ENCODE measurements around the gene NEK7. TPM values are rescaled to one million over a fixed set of nuclear protein-coding genes. Genes with fewer than 3 reads are reported as not detected.

NEK7 gene
- total RNA-seq, 1 experiment from 2014 or later: 25.2 TPM

DNA sequence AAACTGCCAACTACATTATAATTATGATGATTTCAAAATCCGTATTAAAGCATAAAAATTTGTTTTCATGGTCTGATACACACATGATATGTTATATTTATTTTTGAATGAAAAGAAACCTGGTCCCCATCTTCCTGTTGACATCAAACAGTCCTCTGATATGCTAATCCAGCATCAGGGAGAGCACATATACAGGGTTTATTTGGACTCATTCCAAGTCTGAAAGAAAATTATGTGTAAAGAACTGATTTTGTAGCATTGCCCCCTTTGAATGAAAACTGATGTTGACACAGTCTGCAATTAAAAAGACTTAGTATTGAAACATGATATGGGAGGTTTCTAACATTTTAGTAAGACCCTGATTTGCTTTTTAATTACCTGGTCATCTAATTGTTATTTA, 119.4 kb downstream of the NEK7 start:
- Histone ChIP-seq H3K4me3 (ENCODE audit: low read length) (no peak overlapping the region), H3K79me2 (ENCODE audit: low read length) (0 out of 2 replicates have a peak, but pooled peaks cover 4% of the 10 kb centered on the region), H4K20me1 (ENCODE audit: low read length) (no peaks in the 10 kb centered on the region), H3F3A (ENCODE audit: low read length, unreplicated experiment) (no peaks in the 10 kb centered on the region), H3K9me2 (replicated peaks; ENCODE audit: low read length) (no peaks in the 10 kb centered on the region), H3K4me2 (ENCODE audit: low read length) (no peak overlapping the region), H3K27me3 (ENCODE audit: low read length) (no peaks in the 10 kb centered on the region), H3K9me3 (ENCODE audit: low read length) (no peaks in the 10 kb centered on the region), H3K9ac (ENCODE audit: low read length) (no peak overlapping the region), H3K27ac (ENCODE audit: low read length) (no peak overlapping the region), H3K4me1 (ENCODE audit: insufficient read depth, low read length) (0 out of 2 replicates have a peak, but pooled peaks cover 6% of the 10 kb centered on the region), H2AFZ (ENCODE audit: low read length) (no peak overlapping the region), H3K36me3 (ENCODE audit: low read depth, low read length) (no peaks in the 10 kb centered on the region)
- ChIA-PET CTCF (no interaction called here), POLR2A (ENCODE audit: unreplicated experiment) (no interaction called here)
- no peak for DNase-seq
- intact Hi-C loops (cut with micrococcal nuclease): no loop called here
- BruUV-seq (replicated peaks): no TSS peak
- ATAC-seq: no peak
- TF ChIP-seq, protein P1, sequence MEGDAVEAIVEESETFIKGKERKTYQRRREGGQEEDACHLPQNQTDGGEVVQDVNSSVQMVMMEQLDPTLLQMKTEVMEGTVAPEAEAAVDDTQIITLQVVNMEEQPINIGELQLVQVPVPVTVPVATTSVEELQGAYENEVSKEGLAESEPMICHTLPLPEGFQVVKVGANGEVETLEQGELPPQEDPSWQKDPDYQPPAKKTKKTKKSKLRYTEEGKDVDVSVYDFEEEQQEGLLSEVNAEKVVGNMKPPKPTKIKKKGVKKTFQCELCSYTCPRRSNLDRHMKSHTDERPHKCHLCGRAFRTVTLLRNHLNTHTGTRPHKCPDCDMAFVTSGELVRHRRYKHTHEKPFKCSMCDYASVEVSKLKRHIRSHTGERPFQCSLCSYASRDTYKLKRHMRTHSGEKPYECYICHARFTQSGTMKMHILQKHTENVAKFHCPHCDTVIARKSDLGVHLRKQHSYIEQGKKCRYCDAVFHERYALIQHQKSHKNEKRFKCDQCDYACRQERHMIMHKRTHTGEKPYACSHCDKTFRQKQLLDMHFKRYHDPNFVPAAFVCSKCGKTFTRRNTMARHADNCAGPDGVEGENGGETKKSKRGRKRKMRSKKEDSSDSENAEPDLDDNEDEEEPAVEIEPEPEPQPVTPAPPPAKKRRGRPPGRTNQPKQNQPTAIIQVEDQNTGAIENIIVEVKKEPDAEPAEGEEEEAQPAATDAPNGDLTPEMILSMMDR (conservative IDR thresholded peaks at IDR 0.05; ENCODE audit: low read depth, low read length): no peak
- TF ChIP-seq EZH2 (IDR thresholded peaks at IDR 0.05; ENCODE audit: low read length, unreplicated experiment): no peak
- no peak for TF ChIP-seq EZH2phosphoT487 (IDR thresholded peaks at IDR 0.05; ENCODE audit: borderline replicate concordance, low read length)

- Histone ChIP-seq H3K9ac (ENCODE audit: low read length) (no peak overlapping the region), H3K9me2 (replicated peaks; ENCODE audit: low read length) (no peaks in the 10 kb centered on the region), H4K20me1 (ENCODE audit: low read length) (no peaks in the 10 kb centered on the region), H3K4me1 (ENCODE audit: insufficient read depth, low read length) (0 out of 2 replicates have a peak, but pooled peaks cover 2% of the 10 kb centered on the region), H2AFZ (ENCODE audit: low read length) (no peak overlapping the region), H3K9me3 (ENCODE audit: low read length) (no peaks in the 10 kb centered on the region), H3K4me2 (ENCODE audit: low read length) (no peak overlapping the region), H3F3A (ENCODE audit: low read length, unreplicated experiment) (no peaks in the 10 kb centered on the region), H3K27me3 (ENCODE audit: low read length) (no peaks in the 10 kb centered on the region), H3K79me2 (ENCODE audit: low read length) (0 out of 2 replicates have a peak, but pooled peaks cover 4% of the 10 kb centered on the region), H3K36me3 (ENCODE audit: low read depth, low read length) (no peaks in the 10 kb centered on the region), H3K27ac (ENCODE audit: low read length) (no peak overlapping the region), H3K4me3 (ENCODE audit: low read length) (no peak overlapping the region)
- intact Hi-C loops (cut with micrococcal nuclease): no loop called here
- ChIA-PET CTCF (interaction anchor here (0.6 kb wide), 1 partner anchor 48 kb away, joined by 4 read pairs; no protein-coding TSS in a partner anchor), POLR2A (ENCODE audit: unreplicated experiment) (interaction anchor here (0.7 kb wide), 1 partner anchor 122 kb away, joined by 4 read pairs; the partner anchor contains the start of gene NEK7)
- TF ChIP-seq EZH2 (IDR thresholded peaks at IDR 0.05; ENCODE audit: low read length, unreplicated experiment) (no peak), EZH2phosphoT487 (IDR thresholded peaks at IDR 0.05; ENCODE audit: borderline replicate concordance, low read length) (no peak)
- TF ChIP-seq, protein P1 (conservative IDR thresholded peaks at IDR 0.05; ENCODE audit: low read depth, low read length): no peak
- no peak for ATAC-seq
- BruUV-seq (replicated peaks): no TSS peak
- DNase-seq: no peak
Measured at GRCh38 chr1:198278943-198279342, 122.1 kb downstream of the NEK7 start.

GRCh38 chr1:198280080-198280479, 123.3 kb downstream of the NEK7 start:
- TF ChIP-seq EZH2 (IDR thresholded peaks at IDR 0.05; ENCODE audit: low read length, unreplicated experiment): no peak
- TF ChIP-seq, protein P1 (conservative IDR thresholded peaks at IDR 0.05; ENCODE audit: low read depth, low read length): no peak
- no peak for TF ChIP-seq EZH2phosphoT487 (IDR thresholded peaks at IDR 0.05; ENCODE audit: borderline replicate concordance, low read length)

More at GRCh38 chr1:198280080-198280479, 123.3 kb downstream of the NEK7 start:
- Histone ChIP-seq H3K4me2 (ENCODE audit: low read length) (no peak overlapping the region), H3K9me3 (ENCODE audit: low read length) (no peaks in the 10 kb centered on the region), H3K4me1 (ENCODE audit: insufficient read depth, low read length) (no peaks in the 10 kb centered on the region), H3K36me3 (ENCODE audit: low read depth, low read length) (no peaks in the 10 kb centered on the region), H3K27me3 (ENCODE audit: low read length) (no peaks in the 10 kb centered on the region), H2AFZ (ENCODE audit: low read length) (no peak overlapping the region), H3F3A (ENCODE audit: low read length, unreplicated experiment) (no peaks in the 10 kb centered on the region), H4K20me1 (ENCODE audit: low read length) (no peaks in the 10 kb centered on the region), H3K27ac (ENCODE audit: low read length) (no peak overlapping the region), H3K9me2 (replicated peaks; ENCODE audit: low read length) (no peaks in the 10 kb centered on the region), H3K4me3 (ENCODE audit: low read length) (no peak overlapping the region), H3K79me2 (ENCODE audit: low read length) (0 out of 2 replicates have a peak, but pooled peaks cover 4% of the 10 kb centered on the region), H3K9ac (ENCODE audit: low read length) (no peak overlapping the region)
- ATAC-seq: no peak
- CTCF ChIA-PET: no interaction called here
- POLR2A ChIA-PET (ENCODE audit: unreplicated experiment): no interaction called here
- intact Hi-C loops (cut with micrococcal nuclease): no loop called here
- no TSS peak for BruUV-seq (replicated peaks)
- no peak for DNase-seq

Measured in PC-3 (cell line).